Gastroesophageal sphincter (tissue), 3 donors: Measurements from ENCODE around the gene CEP112.

Source experiments
- EP300 ChIP-seq: sonication (generic); formaldehyde crosslinking; IDR thresholded peaks from one replicate; pipeline ENCODE4 v1.6.1; 2017; ENCODE audit warnings: antibody characterized with exemption, mild to moderate bottlenecking
- POLR2A ChIP-seq, 2 donors: fragments of 450-650 bp; IDR thresholded peaks; one replicate each; pipeline ENCODE4 v1.6.1; 2017; ENCODE audit warnings: antibody characterized with exemption in 2 of 2, mild to moderate bottlenecking in 2 of 2, moderate library complexity in 1 of 2
- TF ChIP-seq, protein P1 (sequence below), 4 experiments: fragments of 200-600 bp in 2 of 4; fragments of 450-650 bp in 2 of 4; sonication (generic) in 1 of 4; IDR thresholded peaks; one replicate each; pipeline ENCODE4 v1.5.1; 2017 to 2019; ENCODE audit warnings: antibody characterized with exemption in 4 of 4, mild to moderate bottlenecking in 2 of 4, moderate library complexity in 2 of 4

DNA sequence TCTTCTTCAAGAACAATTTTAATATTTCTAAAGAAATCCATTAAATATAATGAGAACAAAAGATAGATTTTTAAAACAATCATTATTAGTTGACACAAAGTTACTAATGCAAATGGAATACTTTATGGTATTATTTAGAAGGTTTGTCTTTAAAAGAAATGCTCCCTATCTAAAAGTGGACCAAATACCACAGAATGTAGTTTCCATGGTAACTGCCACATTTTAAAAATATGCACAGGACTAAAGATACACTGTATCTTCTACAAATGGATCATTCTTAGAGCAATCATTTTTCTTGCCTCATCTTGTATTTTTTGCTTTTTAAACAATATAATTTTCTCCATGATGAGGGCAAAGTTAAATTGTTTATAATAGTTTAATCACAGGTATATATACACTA lies 296.0 kb downstream of the CEP112 start:
- TF ChIP-seq, protein P1, sequence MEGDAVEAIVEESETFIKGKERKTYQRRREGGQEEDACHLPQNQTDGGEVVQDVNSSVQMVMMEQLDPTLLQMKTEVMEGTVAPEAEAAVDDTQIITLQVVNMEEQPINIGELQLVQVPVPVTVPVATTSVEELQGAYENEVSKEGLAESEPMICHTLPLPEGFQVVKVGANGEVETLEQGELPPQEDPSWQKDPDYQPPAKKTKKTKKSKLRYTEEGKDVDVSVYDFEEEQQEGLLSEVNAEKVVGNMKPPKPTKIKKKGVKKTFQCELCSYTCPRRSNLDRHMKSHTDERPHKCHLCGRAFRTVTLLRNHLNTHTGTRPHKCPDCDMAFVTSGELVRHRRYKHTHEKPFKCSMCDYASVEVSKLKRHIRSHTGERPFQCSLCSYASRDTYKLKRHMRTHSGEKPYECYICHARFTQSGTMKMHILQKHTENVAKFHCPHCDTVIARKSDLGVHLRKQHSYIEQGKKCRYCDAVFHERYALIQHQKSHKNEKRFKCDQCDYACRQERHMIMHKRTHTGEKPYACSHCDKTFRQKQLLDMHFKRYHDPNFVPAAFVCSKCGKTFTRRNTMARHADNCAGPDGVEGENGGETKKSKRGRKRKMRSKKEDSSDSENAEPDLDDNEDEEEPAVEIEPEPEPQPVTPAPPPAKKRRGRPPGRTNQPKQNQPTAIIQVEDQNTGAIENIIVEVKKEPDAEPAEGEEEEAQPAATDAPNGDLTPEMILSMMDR (IDR thresholded peaks at IDR 0.05), result no peak
- TF ChIP-seq EP300, result no peak
- TF ChIP-seq POLR2A (IDR thresholded peaks at IDR 0.05), result no peak
